HepG2 (cell line): ENCODE measurements around the gene NPDC1. TPM values are rescaled to one million over a fixed set of nuclear protein-coding genes. Genes with fewer than 3 reads are reported as not detected.

ENCODE experiments used
- BRD4 ChIP-seq: sonication (generic); formaldehyde crosslinking; IDR thresholded peaks from 2 replicates; pipeline ENCODE4 v1.4.0; 2020; ENCODE audit warnings: missing genetic modification reagents
- ELF1 ChIP-seq: sonication (generic); formaldehyde crosslinking; IDR thresholded peaks from 2 replicates; pipeline ENCODE4 v1.4.0; 2020; ENCODE audit warnings: missing genetic modification reagents
- ETV6 ChIP-seq: sonication (generic); formaldehyde crosslinking; conservative IDR thresholded peaks from 2 replicates; pipeline ENCODE4 v1.4.0; 2020; ENCODE audit warnings: missing genetic modification reagents
- FOXK1 ChIP-seq: sonication (generic); formaldehyde crosslinking; IDR thresholded peaks from 2 replicates; pipeline ENCODE4 v1.4.0; 2020; ENCODE audit warnings: low read depth, missing genetic modification reagents, borderline replicate concordance
- HOXA5 ChIP-seq: sonication (generic); formaldehyde crosslinking; IDR thresholded peaks from 2 replicates; pipeline ENCODE4 v1.4.0; 2020; ENCODE audit warnings: missing genetic modification reagents
- KAT8 ChIP-seq: IDR thresholded peaks from 2 replicates; pipeline ENCODE4 v1.6.1; 2016; ENCODE audit warnings: missing genetic modification reagents, missing compliant biosample characterization
- LCORL ChIP-seq, 2 experiments: fragments of 450-650 bp in 1 of 2; sonication (generic) in 1 of 2; formaldehyde crosslinking in 1 of 2; IDR thresholded peaks; 2 replicates each; pipeline versions ENCODE4 v1.5.0 to v1.6.1; 2017 to 2020; ENCODE audit warnings: antibody characterized with exemption in 1 of 2, missing genetic modification reagents in 1 of 2
- MAFG ChIP-seq: sonication (generic); formaldehyde crosslinking; IDR thresholded peaks from 2 replicates; pipeline ENCODE4 v1.5.1; 2020; ENCODE audit warnings: mild to moderate bottlenecking, missing genetic modification reagents
- NFKB2 ChIP-seq: sonication (generic); formaldehyde crosslinking; IDR thresholded peaks from 2 replicates; pipeline ENCODE4 v1.4.0; 2020; ENCODE audit warnings: missing genetic modification reagents, borderline replicate concordance
- RELA ChIP-seq: sonication (generic); formaldehyde crosslinking; IDR thresholded peaks from 2 replicates; pipeline ENCODE4 v1.4.0; 2020; ENCODE audit warnings: missing genetic modification reagents
- RFXAP ChIP-seq: sonication (generic); formaldehyde crosslinking; IDR thresholded peaks from 2 replicates; pipeline ENCODE4 v1.4.0; 2020; ENCODE audit warnings: missing genetic modification reagents, borderline replicate concordance
- TAF15 ChIP-seq: fragments of 200-400 bp; formaldehyde crosslinking; IDR thresholded peaks from one replicate; pipeline ENCODE4 v1.6.1; 2018; ENCODE audit warnings: mild to moderate bottlenecking, low read depth, low read length; ENCODE audit not compliant: poor library complexity, severe bottlenecking
- ZBTB21 ChIP-seq: sonication (generic); formaldehyde crosslinking; IDR thresholded peaks from 2 replicates; pipeline ENCODE4 v1.4.0; 2020; ENCODE audit warnings: missing genetic modification reagents
- ZBTB3 ChIP-seq: sonication (generic); formaldehyde crosslinking; IDR thresholded peaks from 2 replicates; pipeline ENCODE4 v1.4.0; 2020; ENCODE audit warnings: low read depth, mild to moderate bottlenecking, moderate library complexity, missing genetic modification reagents, borderline replicate concordance
- ZNF431 ChIP-seq: sonication (generic); formaldehyde crosslinking; IDR thresholded peaks from 2 replicates; pipeline ENCODE4 v1.9.0; 2022; ENCODE audit warnings: missing genetic modification reagents, low read depth, mild to moderate bottlenecking, borderline replicate concordance
- ZNF570 ChIP-seq: sonication (generic); formaldehyde crosslinking; IDR thresholded peaks from 2 replicates; pipeline ENCODE4 v1.4.0; 2020; ENCODE audit warnings: mild to moderate bottlenecking, missing genetic modification reagents, borderline replicate concordance
- ZNF639 ChIP-seq: conservative IDR thresholded peaks from 2 replicates; pipeline ENCODE4 v1.6.1; 2018; ENCODE audit warnings: missing genetic modification reagents
- ZNF652 ChIP-seq: IDR thresholded peaks from 2 replicates; pipeline ENCODE4 v1.6.1; 2016; ENCODE audit warnings: low read depth, borderline replicate concordance
- ZNF792 ChIP-seq: IDR thresholded peaks from 2 replicates; pipeline ENCODE4 v1.6.1; 2016
- polyA plus RNA-seq, 8 experiments: library from polyadenylated mRNA; depleted of rRNA in 3 of 8; stranded (reverse) in 7 of 8; unstranded in 1 of 8; fragments of >200 nt; fragmentation: Illumina TruSeq in 4 of 8; extraction: Trizol in 4 of 8; gene quantifications; 2 replicates each; pipeline versions ENCODE4 v1.2.1 to v1.2.3, GENCODE V29; 2011 to 2016; ENCODE audit warnings: low read depth in 4 of 8, missing spikeins in 1 of 8, mixed read lengths in 1 of 8; ENCODE audit not compliant: insufficient read depth in 1 of 8
- total RNA-seq, 5 experiments: library from RNA; depleted of rRNA; stranded (reverse); fragments of >200 nt; fragmentation: Illumina TruSeq; extraction: Trizol; gene quantifications; 2 replicates each; pipeline ENCODE4 v1.2.3, GENCODE V29; 2016; ENCODE audit warnings: low read depth in 1 of 5
- TF ChIP-seq, protein P1 (sequence below): sonication (generic); formaldehyde crosslinking; IDR thresholded peaks from 2 replicates; pipeline ENCODE4 v1.4.0; 2020; ENCODE audit warnings: missing genetic modification reagents
- TF ChIP-seq, protein P2 (sequence below): sonication (generic); formaldehyde crosslinking; IDR thresholded peaks from 2 replicates; pipeline ENCODE4 v1.4.0; 2020; ENCODE audit warnings: missing genetic modification reagents
- TF ChIP-seq, protein P3 (sequence below): sonication (generic); formaldehyde crosslinking; IDR thresholded peaks from 2 replicates; pipeline ENCODE4 v1.4.0; 2020; ENCODE audit warnings: mild to moderate bottlenecking, missing genetic modification reagents

Gene NPDC1
- total and polyA plus RNA-seq, 2 of the 13 experiments (the other 11 are each of a cell fraction or from before 2014, with no cell fraction given): 0.84 to 5.4 TPM

GRCh38 chr9:137086531-137087408 lies 40.8 kb upstream of the NPDC1 start, which contains the start of gene MAN1B1 (continued):
- peak; percentile 89; the same call in 1 of the 2 replicates for TF ChIP-seq FOXK1
- TF ChIP-seq ZBTB21 (CRISPR knock-in tag): peak; percentile 28; the same call in 1 of the 2 replicates
- TF ChIP-seq, protein P1, sequence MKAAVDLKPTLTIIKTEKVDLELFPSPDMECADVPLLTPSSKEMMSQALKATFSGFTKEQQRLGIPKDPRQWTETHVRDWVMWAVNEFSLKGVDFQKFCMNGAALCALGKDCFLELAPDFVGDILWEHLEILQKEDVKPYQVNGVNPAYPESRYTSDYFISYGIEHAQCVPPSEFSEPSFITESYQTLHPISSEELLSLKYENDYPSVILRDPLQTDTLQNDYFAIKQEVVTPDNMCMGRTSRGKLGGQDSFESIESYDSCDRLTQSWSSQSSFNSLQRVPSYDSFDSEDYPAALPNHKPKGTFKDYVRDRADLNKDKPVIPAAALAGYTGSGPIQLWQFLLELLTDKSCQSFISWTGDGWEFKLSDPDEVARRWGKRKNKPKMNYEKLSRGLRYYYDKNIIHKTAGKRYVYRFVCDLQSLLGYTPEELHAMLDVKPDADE (CRISPR knock-in tag): no peak
- 0 out of 2 replicates have a peak, but pooled peaks have one; percentile 9 for TF ChIP-seq ZNF431 (CRISPR knock-in tag)
- peak; percentile 33; the same call in 1 of the 2 replicates for TF ChIP-seq ZNF639
- TF ChIP-seq ZNF652 (CRISPR knock-in tag): no peak
- peak; percentile 67; the same call in 1 of the 2 replicates for TF ChIP-seq RFXAP (CRISPR knock-in tag)
- TF ChIP-seq, protein P2, sequence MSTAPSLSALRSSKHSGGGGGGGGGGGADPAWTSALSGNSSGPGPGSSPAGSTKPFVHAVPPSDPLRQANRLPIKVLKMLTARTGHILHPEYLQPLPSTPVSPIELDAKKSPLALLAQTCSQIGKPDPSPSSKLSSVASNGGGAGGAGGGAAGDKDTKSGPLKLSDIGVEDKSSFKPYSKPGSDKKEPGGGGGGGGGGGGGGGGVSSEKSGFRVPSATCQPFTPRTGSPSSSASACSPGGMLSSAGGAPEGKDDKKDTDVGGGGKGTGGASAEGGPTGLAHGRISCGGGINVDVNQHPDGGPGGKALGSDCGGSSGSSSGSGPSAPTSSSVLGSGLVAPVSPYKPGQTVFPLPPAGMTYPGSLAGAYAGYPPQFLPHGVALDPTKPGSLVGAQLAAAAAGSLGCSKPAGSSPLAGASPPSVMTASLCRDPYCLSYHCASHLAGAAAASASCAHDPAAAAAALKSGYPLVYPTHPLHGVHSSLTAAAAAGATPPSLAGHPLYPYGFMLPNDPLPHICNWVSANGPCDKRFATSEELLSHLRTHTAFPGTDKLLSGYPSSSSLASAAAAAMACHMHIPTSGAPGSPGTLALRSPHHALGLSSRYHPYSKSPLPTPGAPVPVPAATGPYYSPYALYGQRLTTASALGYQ: 0 out of 2 replicates have a peak, but pooled peaks have one; percentile 36
- TF ChIP-seq KAT8 (CRISPR knock-in tag): peak; percentile 85
- TF ChIP-seq ZNF570 (CRISPR knock-in tag): no peak
- peak; percentile 61; the same call in 1 of the 2 replicates for TF ChIP-seq ELF1 (CRISPR knock-in tag)
- TF ChIP-seq ETV6 (CRISPR knock-in tag): no peak; the same call in 1 of the 2 replicates
- 0 out of 2 replicates have a peak, but pooled peaks have one; percentile 17 for TF ChIP-seq ZBTB3
- TF ChIP-seq TAF15: peak; percentile 59
- TF ChIP-seq, protein P3, sequence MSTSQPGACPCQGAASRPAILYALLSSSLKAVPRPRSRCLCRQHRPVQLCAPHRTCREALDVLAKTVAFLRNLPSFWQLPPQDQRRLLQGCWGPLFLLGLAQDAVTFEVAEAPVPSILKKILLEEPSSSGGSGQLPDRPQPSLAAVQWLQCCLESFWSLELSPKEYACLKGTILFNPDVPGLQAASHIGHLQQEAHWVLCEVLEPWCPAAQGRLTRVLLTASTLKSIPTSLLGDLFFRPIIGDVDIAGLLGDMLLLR: peak; percentile 96; the same call in 1 of the 2 replicates
- peak; percentile 38; the same call in 1 of the 2 replicates for TF ChIP-seq BRD4 (CRISPR knock-in tag)
- TF ChIP-seq HOXA5 (CRISPR knock-in tag): peak; percentile 64; the same call in 1 of the 2 replicates
- TF ChIP-seq ZNF792: peak; percentile 71
- TF ChIP-seq NFKB2 (CRISPR knock-in tag): peak; percentile 59; the same call in 1 of the 2 replicates
- TF ChIP-seq MAFG (CRISPR knock-in tag): no peak
- no peak for TF ChIP-seq LCORL (IDR thresholded peaks at IDR 0.05)
- peak; percentile 59 for TF ChIP-seq LCORL (CRISPR knock-in tag; IDR thresholded peaks at IDR 0.05)
- TF ChIP-seq RELA (CRISPR knock-in tag): 0 out of 2 replicates have a peak, but pooled peaks have one; percentile 22
